Measurements from ENCODE around the gene ANXA8.
"Not testable (repeated sequence)": the region's sequence is repeated elsewhere in the genome, so short reads cannot be mapped to it uniquely, and the experiment has no call there.

Gene ANXA8

DNA sequence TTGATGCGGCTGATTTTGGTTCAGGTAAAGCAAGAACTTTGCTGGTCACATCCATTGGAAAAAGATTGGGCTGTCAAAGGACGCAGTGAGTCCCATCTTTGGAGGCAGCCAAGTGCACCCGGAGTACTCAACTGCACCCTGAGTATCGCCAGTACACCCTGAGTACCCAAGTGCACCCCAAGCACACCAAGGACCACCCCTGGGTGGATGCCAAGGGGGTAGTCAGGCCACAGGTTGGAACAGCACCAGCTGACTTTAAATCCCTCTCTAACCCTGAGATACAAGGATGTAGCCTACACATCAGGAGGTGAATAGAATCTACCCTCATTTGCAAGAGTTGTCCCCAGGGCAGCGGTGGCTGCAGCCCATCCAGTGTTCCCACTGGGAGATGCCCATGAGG is 16.5 kb downstream of the ANXA8 start:
- not testable (repeated sequence) for DNase-seq (ENCODE audit: low read depth); H3K4me3 ChIP-seq (ENCODE audit: low read length)

DNA sequence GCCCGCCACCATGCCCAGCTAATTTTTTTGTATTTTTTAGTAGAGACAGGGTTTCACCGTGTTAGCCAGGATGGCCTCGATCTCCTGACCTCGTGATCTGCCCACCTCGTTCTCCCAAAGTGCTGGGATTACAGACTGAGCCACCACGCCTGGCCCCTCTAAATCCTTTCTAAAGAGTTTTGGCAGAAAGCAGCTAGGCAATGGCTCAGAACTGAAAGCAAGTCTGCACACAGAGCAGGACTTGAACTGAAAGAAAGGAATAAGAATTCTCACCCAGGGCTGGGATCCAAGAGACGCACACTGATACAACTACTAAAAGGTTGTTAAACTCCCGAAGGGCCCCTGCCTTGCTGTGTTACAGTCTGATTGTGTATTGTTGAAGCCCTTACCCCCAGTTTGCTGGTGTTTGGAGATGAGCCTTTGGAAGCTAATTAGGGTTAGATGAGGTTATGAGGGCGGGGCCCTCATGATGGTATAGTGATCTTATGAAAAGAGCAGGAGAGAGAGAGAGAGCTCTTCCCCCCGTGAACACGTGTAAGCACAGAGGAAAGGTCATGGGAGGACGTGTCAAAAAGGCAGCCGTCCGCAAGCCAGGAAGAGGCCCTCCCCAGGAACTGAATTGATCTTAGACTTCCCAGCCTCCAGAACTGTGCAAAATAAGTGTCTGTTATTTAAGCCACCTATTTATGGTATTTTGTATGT is 18.5 kb downstream of the ANXA8 start:
- DNase-seq (ENCODE audit: low read depth); H3K4me3 ChIP-seq (ENCODE audit: low read length): not testable (repeated sequence)

DNA sequence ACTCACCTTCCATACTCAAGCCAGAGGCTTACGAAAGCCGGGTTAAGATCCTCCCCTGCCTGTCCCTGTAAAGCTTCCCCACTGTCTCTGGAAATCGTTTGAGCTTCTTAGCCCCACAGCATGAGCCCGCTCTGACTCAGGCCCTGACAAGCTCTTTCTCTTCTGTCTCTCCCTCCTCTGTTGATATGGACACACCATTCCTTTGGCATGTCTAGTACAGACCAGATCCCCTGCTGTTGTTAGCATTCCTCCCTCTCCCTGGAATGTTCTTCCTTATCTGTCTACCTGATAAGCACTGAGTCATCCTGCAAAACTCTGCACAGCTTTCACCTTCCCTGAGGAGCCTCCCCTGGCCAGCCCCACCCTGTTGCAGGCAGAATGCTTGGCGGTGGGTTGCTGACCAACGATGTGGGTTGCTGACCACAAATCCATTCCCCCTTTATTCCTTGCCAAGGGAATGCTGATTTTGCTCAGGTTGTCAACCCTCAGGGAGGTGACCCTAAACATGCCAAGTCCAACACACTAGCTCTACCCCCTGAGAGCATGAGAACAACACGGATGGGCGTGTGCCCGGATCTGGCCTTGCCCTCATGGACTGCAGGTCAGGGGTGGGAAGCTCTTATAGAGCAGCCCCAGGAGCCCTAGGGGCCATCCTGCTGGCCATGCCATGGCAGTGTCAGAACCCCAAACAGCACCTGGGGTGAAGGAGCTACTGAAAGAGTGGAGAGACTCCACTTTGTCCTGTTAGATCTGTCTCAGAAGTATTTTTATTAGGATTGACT is 21.1 kb downstream of the ANXA8 start:
- DNase-seq (ENCODE audit: low read depth); H3K4me3 ChIP-seq (ENCODE audit: low read length): not testable (repeated sequence)

DNA sequence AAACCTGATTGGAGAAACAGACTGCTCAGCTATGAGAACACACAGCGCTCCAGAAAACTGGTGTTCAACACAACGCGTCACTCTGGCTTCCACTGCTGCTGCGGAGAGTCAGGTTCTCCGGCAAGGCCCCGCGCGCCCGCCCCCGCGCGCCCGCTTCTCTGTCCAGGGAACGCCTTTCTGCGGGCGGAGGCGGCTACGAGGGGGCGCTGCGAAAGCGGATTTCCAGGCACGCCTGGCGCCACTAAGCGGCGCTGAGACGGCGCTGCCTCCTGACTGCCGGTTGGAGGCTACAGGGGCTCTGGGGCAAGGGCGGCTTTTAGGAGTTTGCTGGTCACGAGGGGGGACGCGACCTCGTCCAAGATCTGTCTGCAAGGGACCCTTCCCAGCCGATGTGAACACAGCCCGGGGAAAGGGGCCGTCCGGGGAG is 22.6 kb downstream of the ANXA8 start:
- peak overlapping the region; percentile 35; the same call in 1 of the 2 replicates for H3K4me3 ChIP-seq (ENCODE audit: low read length)
- TF ChIP-seq, protein P1, sequence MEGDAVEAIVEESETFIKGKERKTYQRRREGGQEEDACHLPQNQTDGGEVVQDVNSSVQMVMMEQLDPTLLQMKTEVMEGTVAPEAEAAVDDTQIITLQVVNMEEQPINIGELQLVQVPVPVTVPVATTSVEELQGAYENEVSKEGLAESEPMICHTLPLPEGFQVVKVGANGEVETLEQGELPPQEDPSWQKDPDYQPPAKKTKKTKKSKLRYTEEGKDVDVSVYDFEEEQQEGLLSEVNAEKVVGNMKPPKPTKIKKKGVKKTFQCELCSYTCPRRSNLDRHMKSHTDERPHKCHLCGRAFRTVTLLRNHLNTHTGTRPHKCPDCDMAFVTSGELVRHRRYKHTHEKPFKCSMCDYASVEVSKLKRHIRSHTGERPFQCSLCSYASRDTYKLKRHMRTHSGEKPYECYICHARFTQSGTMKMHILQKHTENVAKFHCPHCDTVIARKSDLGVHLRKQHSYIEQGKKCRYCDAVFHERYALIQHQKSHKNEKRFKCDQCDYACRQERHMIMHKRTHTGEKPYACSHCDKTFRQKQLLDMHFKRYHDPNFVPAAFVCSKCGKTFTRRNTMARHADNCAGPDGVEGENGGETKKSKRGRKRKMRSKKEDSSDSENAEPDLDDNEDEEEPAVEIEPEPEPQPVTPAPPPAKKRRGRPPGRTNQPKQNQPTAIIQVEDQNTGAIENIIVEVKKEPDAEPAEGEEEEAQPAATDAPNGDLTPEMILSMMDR (conservative IDR thresholded peaks at IDR 0.05; ENCODE audit: low read length), result peak; percentile 30
- DNase-seq (ENCODE audit: low read depth), result peak; percentile 51

DNA sequence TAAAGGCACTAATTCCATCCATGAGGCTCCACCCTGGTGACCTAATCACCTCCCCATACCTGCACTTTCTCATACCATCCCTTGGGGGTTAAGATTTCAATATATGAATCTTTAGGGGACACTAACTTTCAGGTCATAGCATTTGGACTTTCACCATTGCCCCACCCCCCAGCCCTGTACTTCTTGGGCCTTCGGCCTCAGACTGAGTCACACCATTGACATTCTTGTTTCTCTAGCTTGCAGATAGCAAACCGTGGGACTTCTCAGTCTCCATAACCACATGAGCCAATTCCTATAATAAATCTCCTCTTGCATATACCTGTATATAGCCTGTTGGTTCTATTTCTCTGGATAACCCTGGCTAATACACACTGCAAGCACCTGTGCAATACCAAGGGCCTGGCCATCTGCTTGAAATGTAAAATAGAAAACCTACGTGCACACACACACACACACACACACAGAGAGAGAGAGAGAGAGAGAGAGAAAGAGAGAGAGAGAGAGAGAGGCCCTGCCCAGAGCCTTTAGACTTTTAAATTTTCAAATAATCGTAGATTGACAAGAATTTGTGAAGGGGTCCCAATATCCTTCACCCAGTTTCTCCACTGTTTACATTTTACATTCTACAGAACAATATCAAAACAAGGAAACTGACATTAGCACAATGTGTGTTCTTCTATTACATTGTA is 25.3 kb downstream of the ANXA8 start:
- TF ChIP-seq, protein P1 (conservative IDR thresholded peaks at IDR 0.05; ENCODE audit: low read length), result no peak
- peak; percentile 81 for DNase-seq (ENCODE audit: low read depth)
- no peak overlapping the region for H3K4me3 ChIP-seq (ENCODE audit: low read length)

DNA sequence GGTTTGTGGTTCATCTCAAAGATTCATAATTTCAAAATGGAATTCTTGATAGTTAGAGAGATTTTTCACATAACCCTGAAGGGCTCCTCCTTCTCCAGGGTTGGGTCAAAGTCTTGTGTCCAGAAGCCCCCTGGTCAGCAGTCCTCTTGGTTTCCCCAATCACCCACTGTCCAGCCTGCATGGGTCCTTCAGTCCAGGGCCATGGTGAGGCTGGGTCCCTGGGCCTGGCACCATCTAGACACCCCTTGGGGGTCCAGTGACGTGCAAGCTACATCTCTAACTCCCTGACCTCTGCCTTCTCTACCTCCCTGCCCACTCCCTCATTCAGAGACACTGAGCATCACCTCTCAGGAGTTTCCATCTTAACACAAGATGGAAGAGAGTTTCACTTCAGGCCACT is 26.1 kb downstream of the ANXA8 start:
- no peak overlapping the region for H3K4me3 ChIP-seq (ENCODE audit: low read length)
- TF ChIP-seq, protein P1 (conservative IDR thresholded peaks at IDR 0.05; ENCODE audit: low read length), result no peak
- no peak for DNase-seq (ENCODE audit: low read depth)

DNA sequence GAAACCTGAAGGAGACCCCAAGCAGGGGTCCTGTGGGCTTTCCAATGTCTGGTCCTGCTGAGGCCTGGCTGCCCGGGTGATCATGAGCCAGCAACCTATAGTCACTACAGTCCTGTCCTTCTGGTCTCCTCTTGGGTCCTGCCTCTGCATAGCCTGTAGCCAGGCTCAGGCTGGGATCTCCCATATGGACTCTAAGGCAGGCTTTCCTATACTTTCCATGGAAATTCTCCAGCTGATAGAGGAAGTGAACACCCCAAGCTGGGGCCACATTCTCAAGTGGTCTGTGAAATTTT is 26.4 kb downstream of the ANXA8 start:
- H3K4me3 ChIP-seq (ENCODE audit: low read length), result no peak overlapping the region
- no peak for DNase-seq (ENCODE audit: low read depth)
- TF ChIP-seq, protein P1 (conservative IDR thresholded peaks at IDR 0.05; ENCODE audit: low read length), result no peak

DNA sequence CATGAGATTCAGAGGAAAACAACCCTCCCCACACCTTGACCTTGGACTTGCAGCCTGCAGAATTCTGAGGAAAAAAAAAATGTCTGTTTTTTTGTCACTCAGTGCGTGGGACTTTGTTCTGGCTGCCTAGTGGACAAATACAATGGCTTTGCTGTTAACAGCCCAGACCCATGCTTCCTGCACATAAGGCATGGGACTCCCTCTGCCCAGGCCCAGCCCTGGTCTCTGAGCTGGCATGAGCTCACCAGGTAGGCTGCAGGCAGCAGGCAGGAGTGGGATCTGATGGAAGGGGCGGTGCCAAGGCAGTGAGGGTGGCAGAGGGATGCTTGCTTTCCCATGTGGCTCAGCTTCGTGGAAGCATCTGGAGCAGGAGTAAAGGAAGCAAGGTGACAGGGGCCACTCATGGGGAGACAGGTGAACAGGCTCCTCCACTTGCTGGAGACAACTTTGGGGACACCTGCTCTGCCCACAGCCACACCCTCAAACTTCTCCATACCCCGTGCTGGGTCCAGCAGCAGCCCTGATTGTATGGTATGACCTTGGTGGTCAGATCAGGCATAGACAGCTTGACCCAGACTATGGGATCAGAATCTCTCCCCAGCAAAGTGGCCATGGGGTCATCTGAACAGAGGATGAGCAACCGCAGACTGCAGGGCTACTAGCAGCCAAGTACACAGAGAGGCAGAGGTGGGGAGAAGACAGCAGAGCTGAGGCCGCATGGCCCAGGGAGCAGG is 27.0 kb downstream of the ANXA8 start:
- no peak for DNase-seq (ENCODE audit: low read depth)
- TF ChIP-seq, protein P1 (conservative IDR thresholded peaks at IDR 0.05; ENCODE audit: low read length), result no peak
- no peak overlapping the region for H3K4me3 ChIP-seq (ENCODE audit: low read length)
